SK-N-SH treated with all-trans-retinoic acid at 6 μM for 48 hours (cell line): ENCODE results near the gene CYP24A1.

Experiments used
- ATAC-seq: fragments of 200-7000 bp; cut with Tn5 transposase; 3 replicates; pipeline ENCODE4 v1.9.1; 2020; ENCODE audit warnings: mild to moderate bottlenecking, moderate library complexity
- ARNTL ChIP-seq: fragments of 450-650 bp; formaldehyde crosslinking; IDR thresholded peaks from 2 replicates; pipeline ENCODE4 v1.5.0; 2020; ENCODE audit warnings: low read depth, mild to moderate bottlenecking, moderate library complexity, borderline replicate concordance
- BACH2 ChIP-seq: fragments of 250-450 bp; sonication (Bioruptor Pico); IDR thresholded peaks from 2 replicates; pipeline ENCODE4 v1.9.0; 2021; ENCODE audit warnings: mild to moderate bottlenecking, borderline replicate concordance
- CSDC2 ChIP-seq: fragments of 250-450 bp; sonication (Bioruptor Pico); IDR thresholded peaks from 2 replicates; pipeline ENCODE4 v1.5.0; 2020; ENCODE audit warnings: mild to moderate bottlenecking, moderate library complexity
- ESRRG ChIP-seq: fragments of 250-450 bp; sonication (Bioruptor Pico); IDR thresholded peaks from 2 replicates; pipeline ENCODE4 v1.6.1; 2021; ENCODE audit warnings: mild to moderate bottlenecking
- GLIS3 ChIP-seq: fragments of 250-450 bp; sonication (Bioruptor Pico); IDR thresholded peaks from 2 replicates; pipeline ENCODE4 v1.5.0; 2020; ENCODE audit warnings: mild to moderate bottlenecking, moderate library complexity
- ISL1 ChIP-seq: fragments of 250-450 bp; sonication (Bioruptor Pico); IDR thresholded peaks from 2 replicates; pipeline ENCODE4 v2.1.2; 2022; ENCODE audit warnings: mild to moderate bottlenecking, moderate library complexity
- OSR1 ChIP-seq: fragments of 250-450 bp; sonication (Bioruptor Pico); IDR thresholded peaks from 2 replicates; pipeline ENCODE4 v1.8.0; 2022; ENCODE audit warnings: moderate library complexity, mild to moderate bottlenecking, inconsistent platforms
- PATZ1 ChIP-seq: fragments of 250-450 bp; sonication (Bioruptor Pico); IDR thresholded peaks from 2 replicates; pipeline ENCODE4 v1.8.0; 2020; ENCODE audit warnings: mild to moderate bottlenecking, moderate library complexity, borderline replicate concordance
- PPARA ChIP-seq: fragments of 250-450 bp; sonication (Bioruptor Pico); IDR thresholded peaks from 2 replicates; pipeline ENCODE4 v1.5.0; 2020; ENCODE audit warnings: mild to moderate bottlenecking, borderline replicate concordance
- RARB ChIP-seq: fragments of 250-450 bp; sonication (Bioruptor Pico); IDR thresholded peaks from 2 replicates; pipeline ENCODE4 v1.8.0; 2021; ENCODE audit warnings: mild to moderate bottlenecking, moderate library complexity
- ZFP30 ChIP-seq: fragments of 450-650 bp; formaldehyde crosslinking; IDR thresholded peaks from 2 replicates; pipeline ENCODE4 v1.5.0; 2022; ENCODE audit warnings: mild to moderate bottlenecking, moderate library complexity
- ZNF565 ChIP-seq: fragments of 450-650 bp; formaldehyde crosslinking; conservative IDR thresholded peaks from 2 replicates; pipeline ENCODE4 v1.5.0; 2020; ENCODE audit warnings: low read depth, mild to moderate bottlenecking, moderate library complexity
- ZNF70 ChIP-seq: fragments of 450-650 bp; formaldehyde crosslinking; IDR thresholded peaks from 2 replicates; pipeline ENCODE4 v1.5.0; 2020; ENCODE audit warnings: mild to moderate bottlenecking, moderate library complexity
- ZNF8 ChIP-seq: fragments of 450-650 bp; formaldehyde crosslinking; IDR thresholded peaks from 2 replicates; pipeline ENCODE4 v1.5.0; 2020; ENCODE audit warnings: mild to moderate bottlenecking, moderate library complexity
- TF ChIP-seq, protein P1 (sequence below): fragments of 250-450 bp; sonication (Bioruptor Pico); IDR thresholded peaks from 2 replicates; pipeline ENCODE4 v1.8.0; 2021; ENCODE audit warnings: low read depth, mild to moderate bottlenecking, moderate library complexity, borderline replicate concordance
- TF ChIP-seq, protein P2 (sequence below): fragments of 250-450 bp; sonication (Bioruptor Pico); IDR thresholded peaks from 2 replicates; pipeline ENCODE4 v1.5.0; 2020; ENCODE audit warnings: mild to moderate bottlenecking, moderate library complexity
- TF ChIP-seq, protein P3 (sequence below): fragments of 250-450 bp; sonication (Bioruptor Pico); IDR thresholded peaks from 2 replicates; pipeline ENCODE4 v1.5.1; 2020; ENCODE audit warnings: low read depth, mild to moderate bottlenecking, moderate library complexity
- TF ChIP-seq, protein P4 (sequence below): fragments of 250-450 bp; sonication (Bioruptor Pico); IDR thresholded peaks from 2 replicates; pipeline ENCODE4 v1.5.1; 2021; ENCODE audit warnings: mild to moderate bottlenecking, moderate library complexity

Gene CYP24A1

GRCh38 chr20:54218470-54218869 is 44.7 kb upstream of the CYP24A1 start:
- TF ChIP-seq BACH2 = no peak
- TF ChIP-seq ESRRG (CRISPR knock-in tag) = no peak
- no peak for TF ChIP-seq ISL1 (CRISPR knock-in tag)
- no peak for TF ChIP-seq ZNF70
- no peak for TF ChIP-seq PPARA (CRISPR knock-in tag)
- TF ChIP-seq ZFP30 (CRISPR knock-in tag) = no peak
- no peak for TF ChIP-seq ZNF565 (CRISPR knock-in tag)
- no peak for TF ChIP-seq RARB (CRISPR knock-in tag)

DNA sequence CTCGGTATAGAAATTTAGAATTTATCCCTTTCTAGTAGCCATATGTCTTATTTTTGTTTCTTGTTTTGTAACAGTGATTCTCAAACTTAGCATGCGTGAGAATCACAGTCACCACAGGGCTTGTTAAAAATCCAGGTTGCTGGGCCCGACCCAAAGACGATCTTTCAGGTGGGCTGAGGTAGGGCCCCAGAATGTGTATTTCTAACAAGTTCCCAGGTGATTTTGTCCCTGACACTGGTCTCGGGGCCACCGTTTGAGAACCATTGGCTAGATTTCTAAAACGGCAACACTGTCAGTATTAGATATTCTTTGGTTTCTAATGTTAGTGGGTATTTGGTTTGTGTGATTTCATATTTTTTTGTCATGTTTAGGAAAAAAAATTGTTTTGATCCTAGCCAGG is 44.0 kb upstream of the CYP24A1 start:
- TF ChIP-seq CSDC2 = no peak
- TF ChIP-seq, protein P1, sequence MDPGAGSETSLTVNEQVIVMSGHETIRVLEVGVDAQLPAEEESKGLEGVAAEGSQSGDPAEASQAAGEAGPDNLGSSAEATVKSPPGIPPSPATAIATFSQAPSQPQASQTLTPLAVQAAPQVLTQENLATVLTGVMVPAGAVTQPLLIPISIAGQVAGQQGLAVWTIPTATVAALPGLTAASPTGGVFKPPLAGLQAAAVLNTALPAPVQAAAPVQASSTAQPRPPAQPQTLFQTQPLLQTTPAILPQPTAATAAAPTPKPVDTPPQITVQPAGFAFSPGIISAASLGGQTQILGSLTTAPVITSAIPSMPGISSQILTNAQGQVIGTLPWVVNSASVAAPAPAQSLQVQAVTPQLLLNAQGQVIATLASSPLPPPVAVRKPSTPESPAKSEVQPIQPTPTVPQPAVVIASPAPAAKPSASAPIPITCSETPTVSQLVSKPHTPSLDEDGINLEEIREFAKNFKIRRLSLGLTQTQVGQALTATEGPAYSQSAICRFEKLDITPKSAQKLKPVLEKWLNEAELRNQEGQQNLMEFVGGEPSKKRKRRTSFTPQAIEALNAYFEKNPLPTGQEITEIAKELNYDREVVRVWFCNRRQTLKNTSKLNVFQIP (CRISPR knock-in tag) = no peak
- no peak for TF ChIP-seq ARNTL (CRISPR knock-in tag)
- no peak for ATAC-seq

More at GRCh38 chr20:54218470-54218869, 44.7 kb upstream of the CYP24A1 start:
- ATAC-seq = no peak

DNA sequence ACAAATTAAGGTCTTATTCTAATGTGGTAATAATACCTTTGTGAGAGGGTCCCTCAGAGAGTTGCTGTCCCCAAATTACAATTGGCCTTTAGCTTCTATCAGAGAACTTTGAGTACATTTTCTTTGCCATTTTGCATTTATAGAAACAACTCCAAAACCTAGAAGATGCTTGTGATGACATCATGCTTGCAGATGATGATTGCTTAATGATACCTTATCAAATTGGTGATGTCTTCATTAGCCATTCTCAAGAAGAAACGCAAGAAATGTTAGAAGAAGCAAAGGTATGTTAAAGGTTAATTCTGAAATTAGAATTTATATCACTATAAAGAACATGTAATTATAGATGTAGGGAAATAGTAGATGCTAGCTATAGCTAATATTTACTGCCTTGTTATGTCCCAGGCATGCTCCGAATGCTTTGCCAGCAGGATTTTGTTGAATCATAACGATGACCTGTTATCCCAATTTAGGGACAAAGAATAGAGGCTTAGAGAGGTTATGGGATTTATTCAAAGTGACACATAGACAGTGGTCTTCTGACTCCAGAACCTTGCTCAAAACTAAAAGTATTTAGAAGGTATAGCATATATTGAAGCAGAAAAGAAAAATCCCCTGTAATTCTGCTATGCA is 41.5 kb upstream of the CYP24A1 start:
- TF ChIP-seq, protein P2, sequence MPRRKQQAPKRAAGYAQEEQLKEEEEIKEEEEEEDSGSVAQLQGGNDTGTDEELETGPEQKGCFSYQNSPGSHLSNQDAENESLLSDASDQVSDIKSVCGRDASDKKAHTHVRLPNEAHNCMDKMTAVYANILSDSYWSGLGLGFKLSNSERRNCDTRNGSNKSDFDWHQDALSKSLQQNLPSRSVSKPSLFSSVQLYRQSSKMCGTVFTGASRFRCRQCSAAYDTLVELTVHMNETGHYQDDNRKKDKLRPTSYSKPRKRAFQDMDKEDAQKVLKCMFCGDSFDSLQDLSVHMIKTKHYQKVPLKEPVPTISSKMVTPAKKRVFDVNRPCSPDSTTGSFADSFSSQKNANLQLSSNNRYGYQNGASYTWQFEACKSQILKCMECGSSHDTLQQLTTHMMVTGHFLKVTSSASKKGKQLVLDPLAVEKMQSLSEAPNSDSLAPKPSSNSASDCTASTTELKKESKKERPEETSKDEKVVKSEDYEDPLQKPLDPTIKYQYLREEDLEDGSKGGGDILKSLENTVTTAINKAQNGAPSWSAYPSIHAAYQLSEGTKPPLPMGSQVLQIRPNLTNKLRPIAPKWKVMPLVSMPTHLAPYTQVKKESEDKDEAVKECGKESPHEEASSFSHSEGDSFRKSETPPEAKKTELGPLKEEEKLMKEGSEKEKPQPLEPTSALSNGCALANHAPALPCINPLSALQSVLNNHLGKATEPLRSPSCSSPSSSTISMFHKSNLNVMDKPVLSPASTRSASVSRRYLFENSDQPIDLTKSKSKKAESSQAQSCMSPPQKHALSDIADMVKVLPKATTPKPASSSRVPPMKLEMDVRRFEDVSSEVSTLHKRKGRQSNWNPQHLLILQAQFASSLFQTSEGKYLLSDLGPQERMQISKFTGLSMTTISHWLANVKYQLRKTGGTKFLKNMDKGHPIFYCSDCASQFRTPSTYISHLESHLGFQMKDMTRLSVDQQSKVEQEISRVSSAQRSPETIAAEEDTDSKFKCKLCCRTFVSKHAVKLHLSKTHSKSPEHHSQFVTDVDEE = no peak
- TF ChIP-seq PPARA (CRISPR knock-in tag) = no peak
- TF ChIP-seq ZNF8 (CRISPR knock-in tag) = no peak
- no peak for TF ChIP-seq ARNTL (CRISPR knock-in tag)
- TF ChIP-seq ESRRG (CRISPR knock-in tag) = no peak
- TF ChIP-seq, protein P3, sequence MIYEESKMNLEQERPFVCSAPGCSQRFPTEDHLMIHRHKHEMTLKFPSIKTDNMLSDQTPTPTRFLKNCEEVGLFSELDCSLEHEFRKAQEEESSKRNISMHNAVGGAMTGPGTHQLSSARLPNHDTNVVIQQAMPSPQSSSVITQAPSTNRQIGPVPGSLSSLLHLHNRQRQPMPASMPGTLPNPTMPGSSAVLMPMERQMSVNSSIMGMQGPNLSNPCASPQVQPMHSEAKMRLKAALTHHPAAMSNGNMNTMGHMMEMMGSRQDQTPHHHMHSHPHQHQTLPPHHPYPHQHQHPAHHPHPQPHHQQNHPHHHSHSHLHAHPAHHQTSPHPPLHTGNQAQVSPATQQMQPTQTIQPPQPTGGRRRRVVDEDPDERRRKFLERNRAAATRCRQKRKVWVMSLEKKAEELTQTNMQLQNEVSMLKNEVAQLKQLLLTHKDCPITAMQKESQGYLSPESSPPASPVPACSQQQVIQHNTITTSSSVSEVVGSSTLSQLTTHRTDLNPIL (CRISPR knock-in tag) = no peak
- no peak for TF ChIP-seq ZFP30 (CRISPR knock-in tag)
- no peak for TF ChIP-seq ZNF70
- TF ChIP-seq, protein P4, sequence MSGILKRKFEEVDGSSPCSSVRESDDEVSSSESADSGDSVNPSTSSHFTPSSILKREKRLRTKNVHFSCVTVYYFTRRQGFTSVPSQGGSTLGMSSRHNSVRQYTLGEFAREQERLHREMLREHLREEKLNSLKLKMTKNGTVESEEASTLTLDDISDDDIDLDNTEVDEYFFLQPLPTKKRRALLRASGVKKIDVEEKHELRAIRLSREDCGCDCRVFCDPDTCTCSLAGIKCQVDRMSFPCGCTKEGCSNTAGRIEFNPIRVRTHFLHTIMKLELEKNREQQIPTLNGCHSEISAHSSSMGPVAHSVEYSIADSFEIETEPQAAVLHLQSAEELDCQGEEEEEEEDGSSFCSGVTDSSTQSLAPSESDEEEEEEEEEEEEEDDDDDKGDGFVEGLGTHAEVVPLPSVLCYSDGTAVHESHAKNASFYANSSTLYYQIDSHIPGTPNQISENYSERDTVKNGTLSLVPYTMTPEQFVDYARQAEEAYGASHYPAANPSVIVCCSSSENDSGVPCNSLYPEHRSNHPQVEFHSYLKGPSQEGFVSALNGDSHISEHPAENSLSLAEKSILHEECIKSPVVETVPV = no peak
- no peak for TF ChIP-seq CSDC2
- no peak for TF ChIP-seq GLIS3 (CRISPR knock-in tag)
- ATAC-seq = no peak

- no peak for TF ChIP-seq OSR1
- no peak for TF ChIP-seq ESRRG (CRISPR knock-in tag)
- TF ChIP-seq ISL1 (CRISPR knock-in tag) = no peak
- no peak for TF ChIP-seq PATZ1 (CRISPR knock-in tag)
- TF ChIP-seq, all 23 proteins: peak for 0
- no peak for ATAC-seq
Measured at GRCh38 chr20:54214566-54214965, 40.8 kb upstream of the CYP24A1 start.
